Fibroblast of the aortic adventitia (primary cell): ENCODE results near the gene DHFR. TPM values are rescaled to one million over a fixed set of nuclear protein-coding genes. Genes with fewer than 3 reads are reported as not detected.
A peak's percentile ranks its signal among the peaks of the same experiment; 100 is the strongest.

Source experiments
- DNase-seq: peaks from one replicate; pipeline ENCODE4 v3.0.0-alpha.2; 2010; ENCODE audit warnings: low read depth
- H3K4me3 ChIP-seq: 2 replicates; pipeline ENCODE4 v1.5.1; 2011; ENCODE audit warnings: low read depth, mild to moderate bottlenecking, control low read depth, low read length, moderate library complexity
- CTCF ChIP-seq: IDR thresholded peaks from 2 replicates; pipeline ENCODE4 v1.5.1; 2011; ENCODE audit warnings: mild to moderate bottlenecking, low read length, control low read depth, inconsistent platforms; ENCODE audit not compliant: insufficient read depth
- total RNA-seq: library from RNA; depleted of rRNA; stranded (reverse); fragments of >200 nt; gene quantifications from 2 replicates; pipeline ENCODE4 v1.2.3, GENCODE V29; 2012; ENCODE audit warnings: low replicate concordance

Gene DHFR
- total RNA-seq, 1 donor, result 49.5 TPM

- no peak for TF ChIP-seq CTCF
- no peak overlapping the region for H3K4me3 ChIP-seq
- no peak for DNase-seq
Measured at GRCh38 chr5:80607343-80607742, 47.4 kb downstream of the DHFR start.

GRCh38 chr5:80600943-80601693 lies 53.7 kb downstream of the DHFR start:
- H3K4me3 ChIP-seq, result no peak overlapping the region
- no peak for TF ChIP-seq CTCF
- DNase-seq, result no peak

GRCh38 chr5:80597500-80597899 lies 57.3 kb downstream of the DHFR start:
- no peak for TF ChIP-seq CTCF
- no peak overlapping the region for H3K4me3 ChIP-seq
- DNase-seq, result no peak

GRCh38 chr5:80594810-80595209 lies 60.0 kb downstream of the DHFR start:
- H3K4me3 ChIP-seq, result no peak overlapping the region
- DNase-seq, result no peak
- no peak for TF ChIP-seq CTCF

- DNase-seq, result no peak
- no peak overlapping the region for H3K4me3 ChIP-seq
- no peak for TF ChIP-seq CTCF
Measured at GRCh38 chr5:80592761-80593160, 62.0 kb downstream of the DHFR start.

- TF ChIP-seq CTCF, result no peak
- H3K4me3 ChIP-seq, result no peak overlapping the region
- no peak for DNase-seq
Measured at GRCh38 chr5:80592105-80592504, 62.7 kb downstream of the DHFR start.

- H3K4me3 ChIP-seq, result no peak overlapping the region
- TF ChIP-seq CTCF, result no peak
- peak; percentile 9 for DNase-seq
Measured at GRCh38 chr5:80591352-80591751, 63.4 kb downstream of the DHFR start.
